DOHH2 (cell line): ENCODE measurements around the gene SCGB1D1.

Source experiments
- H3F3A ChIP-seq: fragments of 200-600 bp; sonication (generic), shearing (Covaris generic); 2 replicates; pipeline ENCODE4 v1.6.0; 2016; ENCODE audit warnings: antibody characterized with exemption, mild to moderate bottlenecking; ENCODE audit not compliant: control insufficient read depth, insufficient read depth
- H3K27ac ChIP-seq: fragments of 200-600 bp; sonication (generic); 2 replicates; pipeline ENCODE4 v1.5.1; 2014; ENCODE audit warnings: low read depth, mild to moderate bottlenecking, low read length, moderate library complexity
- H3K27me3 ChIP-seq: fragments of 200-600 bp; sonication (generic); 2 replicates; pipeline ENCODE4 v1.6.1; 2014; ENCODE audit warnings: mild to moderate bottlenecking, low read length, mixed read lengths; ENCODE audit not compliant: control insufficient read depth
- H3K36me3 ChIP-seq: fragments of 200-600 bp; sonication (generic); 2 replicates; pipeline ENCODE4 v1.6.1; 2014; ENCODE audit warnings: mild to moderate bottlenecking, low read length, moderate library complexity, mixed read lengths; ENCODE audit not compliant: control insufficient read depth
- H3K4me1 ChIP-seq: fragments of 200-600 bp; sonication (generic); 2 replicates; pipeline ENCODE4 v1.6.1; 2014; ENCODE audit warnings: mild to moderate bottlenecking, low read length, mixed read lengths; ENCODE audit not compliant: control insufficient read depth
- H3K4me2 ChIP-seq: fragments of 200-600 bp; sonication (generic); 2 replicates; pipeline ENCODE4 v1.6.0; 2014; ENCODE audit warnings: mild to moderate bottlenecking, low read length, moderate library complexity
- H3K4me3 ChIP-seq: fragments of 200-600 bp; sonication (generic); 2 replicates; pipeline ENCODE4 v1.5.1; 2014; ENCODE audit warnings: mild to moderate bottlenecking, low read length, mixed read lengths
- H3K79me2 ChIP-seq: fragments of 200-600 bp; sonication (generic); 2 replicates; pipeline ENCODE4 v1.6.1; 2014; ENCODE audit warnings: mild to moderate bottlenecking, low read length, mixed read lengths; ENCODE audit not compliant: control insufficient read depth
- H3K9me2 ChIP-seq: fragments of 200-600 bp; sonication (generic); replicated peaks from 2 replicates; pipeline ENCODE4 v1.6.1; 2014; ENCODE audit warnings: mild to moderate bottlenecking, low read length, mixed read lengths; ENCODE audit not compliant: control insufficient read depth
- H3K9me3 ChIP-seq: fragments of 200-600 bp; sonication (generic); 2 replicates; pipeline ENCODE4 v1.6.1; 2014; ENCODE audit warnings: antibody characterized with exemption, low read length, mixed read lengths; ENCODE audit not compliant: control insufficient read depth, insufficient read depth
- H4K20me1 ChIP-seq: fragments of 200-600 bp; sonication (generic); 2 replicates; pipeline ENCODE4 v1.6.0; 2014; ENCODE audit warnings: low read depth, mild to moderate bottlenecking, antibody characterized with exemption, low read length, moderate library complexity; ENCODE audit not compliant: control insufficient read depth, insufficient read depth
- CTCF ChIP-seq: fragments of 200-600 bp; sonication (generic); IDR thresholded peaks from one replicate; pipeline ENCODE4 v1.5.1; 2014; ENCODE audit warnings: antibody characterized with exemption, mild to moderate bottlenecking, low read depth, low read length; ENCODE audit not compliant: poor library complexity, severe bottlenecking
- EZH2phosphoT487 ChIP-seq: fragments of 200-600 bp; sonication (generic); IDR thresholded peaks from 2 replicates; pipeline ENCODE4 v1.6.1; 2017; ENCODE audit warnings: borderline replicate concordance, mild to moderate bottlenecking, antibody characterized with exemption, low read length, moderate library complexity, mixed read lengths

SCGB1D1 gene

GRCh38 chr11:62169448-62169847, 20.6 kb upstream of the SCGB1D1 start:
- no peak for TF ChIP-seq CTCF
- TF ChIP-seq EZH2phosphoT487: no peak
- Histone ChIP-seq H3K27me3 (peaks cover 41% of the 10 kb centered on the region), H3K4me2 (no peak overlapping the region), H3K27ac (no peak overlapping the region), H3K4me3 (no peak overlapping the region), H4K20me1 (no peaks in the 10 kb centered on the region), H3K36me3 (no peaks in the 10 kb centered on the region), H3K9me2 (no peaks in the 10 kb centered on the region), H3K9me3 (no peaks in the 10 kb centered on the region), H3K4me1 (peaks cover 4% of the 10 kb centered on the region), H3F3A (no peaks in the 10 kb centered on the region), H3K79me2 (no peaks in the 10 kb centered on the region)

- H3K4me3 ChIP-seq: no peak overlapping the region
- H3K27ac ChIP-seq: no peak overlapping the region
- no peaks in the 10 kb centered on the region for H3K79me2 ChIP-seq
- H3K27me3 ChIP-seq: peaks cover 41% of the 10 kb centered on the region
- no peaks in the 10 kb centered on the region for H3K9me3 ChIP-seq
- no peak overlapping the region for H3K4me2 ChIP-seq
- TF ChIP-seq EZH2phosphoT487 (no peak), CTCF (no peak)
- H3K9me2 ChIP-seq: no peaks in the 10 kb centered on the region
- no peaks in the 10 kb centered on the region for H3K36me3 ChIP-seq
- H4K20me1 ChIP-seq: no peaks in the 10 kb centered on the region
- H3F3A ChIP-seq: no peaks in the 10 kb centered on the region
- peaks cover 4% of the 10 kb centered on the region for H3K4me1 ChIP-seq
Measured at GRCh38 chr11:62169935-62170334, 20.1 kb upstream of the SCGB1D1 start.

- Histone ChIP-seq H3K4me1 (peaks cover 4% of the 10 kb centered on the region), H3K79me2 (no peaks in the 10 kb centered on the region), H3K36me3 (no peaks in the 10 kb centered on the region), H3K9me2 (no peaks in the 10 kb centered on the region), H4K20me1 (no peaks in the 10 kb centered on the region), H3F3A (no peaks in the 10 kb centered on the region), H3K4me3 (no peak overlapping the region), H3K27me3 (peaks cover 41% of the 10 kb centered on the region), H3K27ac (no peak overlapping the region), H3K4me2 (peak overlapping the region; percentile 51), H3K9me3 (no peaks in the 10 kb centered on the region)
- peak; percentile 74 for TF ChIP-seq CTCF
- TF ChIP-seq EZH2phosphoT487: no peak
Measured at GRCh38 chr11:62171261-62171723, 18.7 kb upstream of the SCGB1D1 start.

GRCh38 chr11:62172294-62172693, 17.7 kb upstream of the SCGB1D1 start:
- no peaks in the 10 kb centered on the region for H3K79me2 ChIP-seq
- H3K4me2 ChIP-seq: no peak overlapping the region
- H3K9me3 ChIP-seq: no peaks in the 10 kb centered on the region
- H3K4me1 ChIP-seq: peaks cover 4% of the 10 kb centered on the region
- H3K27ac ChIP-seq: no peak overlapping the region
- no peaks in the 10 kb centered on the region for H3F3A ChIP-seq
- no peaks in the 10 kb centered on the region for H3K9me2 ChIP-seq
- H3K27me3 ChIP-seq: peaks cover 39% of the 10 kb centered on the region
- no peak for TF ChIP-seq CTCF
- H3K36me3 ChIP-seq: no peaks in the 10 kb centered on the region
- no peak overlapping the region for H3K4me3 ChIP-seq
- H4K20me1 ChIP-seq: no peaks in the 10 kb centered on the region
